Nephron (organoid): ENCODE data around the gene ZG16.
"Not testable (repeated sequence)": the region's sequence is repeated elsewhere in the genome, so short reads cannot be mapped to it uniquely, and the experiment has no call there.

Source experiments
- H3K27ac Mint-ChIP-seq, 3 experiments: 2 replicates each; pipeline ENCODE4 v1.8.0; 2020; ENCODE audit warnings: mixed read lengths in 3 of 3, mild to moderate bottlenecking in 2 of 3, moderate library complexity in 1 of 3
- H3K27me3 Mint-ChIP-seq: 2 replicates; pipeline ENCODE4 v1.8.0; 2021; ENCODE audit warnings: low read depth, mild to moderate bottlenecking, moderate library complexity, mixed read lengths
- H3K36me3 Mint-ChIP-seq: 2 replicates; pipeline ENCODE4 v1.8.0; 2020; ENCODE audit warnings: low read depth, mixed read lengths
- H3K4me1 Mint-ChIP-seq: 2 replicates; pipeline ENCODE4 v1.8.0; 2020; ENCODE audit warnings: mixed read lengths
- H3K4me3 Mint-ChIP-seq, 3 experiments: 2 replicates each; pipeline ENCODE4 v1.8.0; 2020; ENCODE audit warnings: mild to moderate bottlenecking in 3 of 3, mixed read lengths in 3 of 3, moderate library complexity in 2 of 3
- H3K9me3 Mint-ChIP-seq: 2 replicates; pipeline ENCODE4 v1.8.0; 2020; ENCODE audit warnings: mixed read lengths
- TF ChIP-seq, protein P1 (sequence below), 3 experiments: fragments of 200-600 bp; sonication (generic); IDR thresholded peaks; one replicate each; pipeline ENCODE4 v1.5.0; 2021; ENCODE audit warnings: antibody characterized with exemption in 3 of 3; ENCODE audit not compliant: unreplicated experiment in 3 of 3

The ZG16 gene

GRCh38 chr16:29770250-29770929, 7.7 kb upstream of the ZG16 start:
- Mint-ChIP-seq H3K4me1 (no peaks in the 10 kb centered on the region), H3K36me3 (no peaks in the 10 kb centered on the region)

GRCh38 chr16:29772330-29772729, 5.7 kb upstream of the ZG16 start:
- not testable (repeated sequence) for H3K36me3 Mint-ChIP-seq, H3K4me3 Mint-ChIP-seq, H3K27ac Mint-ChIP-seq, H3K4me1 Mint-ChIP-seq, H3K9me3 Mint-ChIP-seq, H3K27me3 Mint-ChIP-seq

More at GRCh38 chr16:29770250-29770929, 7.7 kb upstream of the ZG16 start:
- peaks cover 5% of the 10 kb centered on the region for H3K27me3 Mint-ChIP-seq
- TF ChIP-seq, protein P1, sequence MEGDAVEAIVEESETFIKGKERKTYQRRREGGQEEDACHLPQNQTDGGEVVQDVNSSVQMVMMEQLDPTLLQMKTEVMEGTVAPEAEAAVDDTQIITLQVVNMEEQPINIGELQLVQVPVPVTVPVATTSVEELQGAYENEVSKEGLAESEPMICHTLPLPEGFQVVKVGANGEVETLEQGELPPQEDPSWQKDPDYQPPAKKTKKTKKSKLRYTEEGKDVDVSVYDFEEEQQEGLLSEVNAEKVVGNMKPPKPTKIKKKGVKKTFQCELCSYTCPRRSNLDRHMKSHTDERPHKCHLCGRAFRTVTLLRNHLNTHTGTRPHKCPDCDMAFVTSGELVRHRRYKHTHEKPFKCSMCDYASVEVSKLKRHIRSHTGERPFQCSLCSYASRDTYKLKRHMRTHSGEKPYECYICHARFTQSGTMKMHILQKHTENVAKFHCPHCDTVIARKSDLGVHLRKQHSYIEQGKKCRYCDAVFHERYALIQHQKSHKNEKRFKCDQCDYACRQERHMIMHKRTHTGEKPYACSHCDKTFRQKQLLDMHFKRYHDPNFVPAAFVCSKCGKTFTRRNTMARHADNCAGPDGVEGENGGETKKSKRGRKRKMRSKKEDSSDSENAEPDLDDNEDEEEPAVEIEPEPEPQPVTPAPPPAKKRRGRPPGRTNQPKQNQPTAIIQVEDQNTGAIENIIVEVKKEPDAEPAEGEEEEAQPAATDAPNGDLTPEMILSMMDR (IDR thresholded peaks at IDR 0.05; ENCODE audit: unreplicated experiment in 3 of 3) = no peak
- H3K9me3 Mint-ChIP-seq = no peaks in the 10 kb centered on the region
- no peak overlapping the region for H3K27ac Mint-ChIP-seq
- no peak overlapping the region for H3K4me3 Mint-ChIP-seq

- H3K4me1 Mint-ChIP-seq = no peaks in the 10 kb centered on the region
- no peaks in the 10 kb centered on the region for H3K9me3 Mint-ChIP-seq
- peaks cover 11% of the 10 kb centered on the region for H3K27me3 Mint-ChIP-seq
- no peak overlapping the region for H3K27ac Mint-ChIP-seq
- no peak overlapping the region for H3K4me3 Mint-ChIP-seq
- TF ChIP-seq, protein P1 (IDR thresholded peaks at IDR 0.05; ENCODE audit: unreplicated experiment in 3 of 3) = no peak
- H3K36me3 Mint-ChIP-seq = no peaks in the 10 kb centered on the region
Measured at GRCh38 chr16:29774730-29775129, 3.3 kb upstream of the ZG16 start.

DNA sequence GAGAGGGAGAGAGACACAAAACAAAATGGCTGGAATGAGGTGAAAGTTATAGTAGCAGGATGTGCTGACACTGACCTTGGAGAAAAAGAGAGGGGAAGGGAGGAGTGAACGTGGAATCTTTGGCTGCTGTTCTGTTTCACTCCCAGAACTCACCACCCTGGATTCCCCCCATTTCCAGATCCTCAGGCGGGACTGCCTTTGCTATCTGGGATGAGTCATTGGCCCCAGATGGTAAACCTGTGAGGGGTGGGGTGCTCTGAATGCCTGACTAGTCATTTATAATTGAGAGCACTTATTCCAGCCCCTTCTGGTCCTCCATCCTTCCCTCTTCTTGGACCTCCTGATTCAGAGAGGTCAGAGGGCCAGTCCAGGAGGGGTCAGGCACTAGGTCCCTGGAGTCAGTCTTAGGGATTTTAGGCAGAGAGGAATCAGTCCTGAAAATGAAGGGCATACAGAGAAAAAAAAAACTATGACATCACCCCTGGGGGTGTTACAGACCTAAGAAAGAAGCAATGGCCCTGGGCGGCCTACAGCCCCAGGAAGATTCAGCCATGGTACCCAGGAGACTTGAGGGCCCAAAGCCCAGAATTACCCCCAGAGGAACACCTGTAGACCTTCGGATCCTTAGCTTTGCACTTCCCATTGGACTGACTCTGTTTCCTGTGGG, 2.2 kb upstream of the ZG16 start:
- Mint-ChIP-seq H3K4me1 (no peaks in the 10 kb centered on the region), H3K27me3 (peaks cover 14% of the 10 kb centered on the region), H3K9me3 (no peaks in the 10 kb centered on the region), H3K36me3 (no peaks in the 10 kb centered on the region), H3K4me3 (no peak overlapping the region), H3K27ac (no peak overlapping the region)
- TF ChIP-seq, protein P1 (IDR thresholded peaks at IDR 0.05; ENCODE audit: unreplicated experiment in 3 of 3) = no peak

GRCh38 chr16:29779474-29779873, 1.4 kb downstream of the ZG16 start:
- Mint-ChIP-seq H3K27me3 (peaks cover 14% of the 10 kb centered on the region), H3K36me3 (no peaks in the 10 kb centered on the region)

DNA sequence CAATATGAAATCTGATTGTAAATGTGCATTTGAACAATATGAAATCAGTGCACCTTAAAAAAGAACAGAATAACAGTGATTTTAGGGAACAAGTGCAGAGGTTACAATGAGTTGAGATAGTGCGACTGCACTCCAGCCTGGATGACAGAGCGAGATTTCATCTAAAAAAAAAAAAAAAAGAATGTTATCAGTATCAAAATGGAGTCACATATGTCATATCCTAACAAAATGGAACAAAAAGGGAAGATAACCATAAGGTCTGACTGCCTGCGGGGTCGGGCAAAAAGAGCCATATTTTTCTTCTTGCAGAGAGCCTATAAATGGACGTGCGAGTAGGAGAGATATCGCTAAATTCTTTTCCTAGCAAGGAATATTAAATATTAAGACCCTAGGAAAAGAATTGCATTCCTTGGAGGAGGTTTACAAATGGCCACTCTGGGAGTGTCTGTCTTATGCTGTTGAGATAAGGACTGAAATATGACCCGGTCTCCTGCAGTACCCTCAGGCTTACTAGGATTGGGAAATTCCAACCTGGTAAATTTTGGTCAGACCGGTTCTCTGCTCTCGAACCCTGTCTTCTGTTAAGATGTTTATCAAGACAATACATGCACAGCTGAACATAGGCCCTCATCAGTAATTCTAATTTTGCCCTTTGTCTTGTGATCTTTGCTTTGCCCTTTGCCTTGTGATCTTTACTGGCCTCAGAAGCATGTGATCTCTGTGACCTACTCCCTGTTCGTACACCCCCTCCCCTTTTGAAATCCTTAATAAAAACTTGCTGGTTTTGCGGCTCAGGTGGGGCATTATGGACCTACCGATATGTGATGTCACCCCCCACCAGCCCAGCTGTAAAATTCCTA, 5.3 kb downstream of the ZG16 start:
- H3K9me3 Mint-ChIP-seq, H3K27me3 Mint-ChIP-seq, H3K4me1 Mint-ChIP-seq, H3K4me3 Mint-ChIP-seq, H3K36me3 Mint-ChIP-seq: not testable (repeated sequence)
- H3K27ac Mint-ChIP-seq = peak overlapping the region; percentile 30 to 75 (median 57)

More at GRCh38 chr16:29779474-29779873, 1.4 kb downstream of the ZG16 start:
- no peak overlapping the region for H3K4me3 Mint-ChIP-seq
- TF ChIP-seq, protein P1 (IDR thresholded peaks at IDR 0.05; ENCODE audit: unreplicated experiment in 3 of 3) = no peak
- H3K9me3 Mint-ChIP-seq = no peaks in the 10 kb centered on the region
- H3K4me1 Mint-ChIP-seq = no peaks in the 10 kb centered on the region
- H3K27ac Mint-ChIP-seq = no peak overlapping the region
